ENCODE measurements around the gene PUM1.

The PUM1 gene

DNA sequence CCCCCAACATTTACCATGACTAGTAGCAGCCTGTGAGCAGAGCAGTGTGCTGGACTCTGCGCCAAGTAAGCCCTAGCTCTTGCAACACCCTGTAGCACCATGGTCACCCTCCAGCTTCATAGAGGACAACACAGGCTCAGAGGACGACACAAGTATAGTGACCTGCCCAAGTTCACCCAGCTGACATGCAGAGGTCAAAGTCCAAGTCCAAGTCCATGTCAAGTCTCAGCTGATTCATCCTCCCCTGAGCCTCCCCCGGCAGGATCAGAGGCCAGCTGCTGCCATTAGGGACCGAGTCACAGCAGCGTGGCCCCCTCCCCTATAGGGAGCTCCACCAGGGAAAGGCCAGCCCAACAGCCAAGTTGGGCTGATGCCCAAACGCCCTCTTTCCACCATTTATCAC, 172.8 kb downstream of the PUM1 start:
- DNase-seq (ENCODE audit: low spot score): no peak

DNA sequence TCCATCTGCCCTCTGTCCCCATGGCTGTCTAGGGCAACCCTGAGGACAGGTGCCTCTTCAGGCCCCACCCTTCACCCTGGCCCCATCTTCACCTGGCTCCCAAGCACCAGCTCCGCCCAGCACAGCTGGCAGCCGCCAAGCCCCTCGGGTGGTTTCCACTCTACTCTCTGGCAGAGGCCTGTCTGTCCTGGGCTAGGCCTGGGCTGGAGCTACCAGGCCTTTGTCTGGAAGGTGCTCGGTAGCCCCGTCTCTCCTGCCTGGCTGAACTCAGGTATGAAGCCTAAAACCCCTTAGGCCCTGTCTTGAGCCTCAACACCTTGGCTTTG, 174.3 kb downstream of the PUM1 start:
- DNase-seq (ENCODE audit: low spot score): no peak

DNA sequence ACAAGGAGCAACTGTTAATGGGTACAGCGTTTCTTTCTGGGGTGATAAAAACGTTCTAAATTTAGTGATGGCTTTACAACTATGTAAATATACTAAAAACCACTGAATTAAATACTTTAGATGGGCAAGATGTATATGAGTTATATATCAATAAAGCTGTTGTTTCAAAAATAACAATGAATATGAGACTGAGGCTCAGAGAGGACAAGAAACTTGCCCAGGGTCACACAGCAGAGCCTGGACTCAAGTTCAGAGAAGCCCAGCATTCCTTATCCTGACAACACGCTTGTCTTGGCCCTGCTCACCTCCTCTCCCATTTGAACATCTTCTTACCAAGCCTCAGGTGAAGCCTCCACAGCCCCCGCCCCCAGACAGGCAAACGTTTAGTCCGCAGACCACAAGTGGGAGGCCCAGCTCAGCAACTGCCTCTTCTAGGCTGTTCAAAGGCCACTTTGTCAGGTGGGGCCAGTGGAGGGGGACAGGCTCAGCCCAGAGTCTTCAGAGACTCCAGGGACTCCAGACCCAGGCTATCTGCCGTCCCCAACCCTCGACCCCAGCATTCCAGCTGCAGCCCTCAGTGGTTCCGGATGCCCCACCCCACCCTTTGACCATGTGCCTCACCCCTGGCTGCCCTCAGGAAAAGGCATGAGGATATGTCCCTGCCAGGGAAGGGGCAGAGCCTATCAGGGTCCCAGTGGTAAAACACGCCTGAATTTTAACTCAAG, 174.9 kb downstream of the PUM1 start:
- DNase-seq (ENCODE audit: low spot score): no peak

DNA sequence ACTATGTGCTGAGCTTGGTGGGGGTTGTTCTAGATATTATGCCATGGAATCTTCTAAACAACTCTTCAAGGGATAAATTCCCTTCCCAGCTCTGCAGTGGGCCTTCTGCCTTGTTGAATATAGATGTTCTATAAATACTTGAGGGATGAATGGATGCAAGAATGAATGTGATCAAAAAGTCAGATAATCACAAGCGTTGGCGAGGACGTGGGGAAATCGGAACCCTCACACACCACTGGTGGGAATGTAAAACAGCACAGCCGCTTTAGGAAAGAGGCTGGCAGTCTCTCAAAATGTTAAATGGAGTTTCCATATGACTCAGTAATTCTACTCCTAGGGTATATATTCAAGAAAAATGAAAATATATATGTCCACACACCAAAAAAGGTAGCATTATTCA, 176.0 kb downstream of the PUM1 start:
- DNase-seq (ENCODE audit: low spot score): no peak

DNA sequence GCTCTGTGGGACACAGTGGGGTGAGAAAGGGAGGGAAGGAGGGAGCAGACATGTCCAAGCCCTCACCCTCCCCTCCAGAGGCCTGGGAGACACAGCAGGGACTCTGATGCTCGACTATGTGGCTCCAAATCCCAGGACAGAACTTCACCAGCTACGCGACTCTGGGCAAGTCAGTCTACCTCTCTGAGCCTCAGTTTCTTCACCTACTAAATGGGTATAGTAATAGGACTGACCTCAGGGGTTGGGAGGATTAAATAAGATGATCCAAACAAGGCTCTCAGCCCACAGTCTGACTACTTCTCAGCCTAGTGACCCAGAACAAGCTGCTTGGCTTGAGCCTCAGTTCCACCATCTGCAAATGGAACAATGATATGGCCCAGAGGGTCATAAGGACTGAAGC, 176.5 kb downstream of the PUM1 start:
- no peak for DNase-seq (ENCODE audit: low spot score)

DNA sequence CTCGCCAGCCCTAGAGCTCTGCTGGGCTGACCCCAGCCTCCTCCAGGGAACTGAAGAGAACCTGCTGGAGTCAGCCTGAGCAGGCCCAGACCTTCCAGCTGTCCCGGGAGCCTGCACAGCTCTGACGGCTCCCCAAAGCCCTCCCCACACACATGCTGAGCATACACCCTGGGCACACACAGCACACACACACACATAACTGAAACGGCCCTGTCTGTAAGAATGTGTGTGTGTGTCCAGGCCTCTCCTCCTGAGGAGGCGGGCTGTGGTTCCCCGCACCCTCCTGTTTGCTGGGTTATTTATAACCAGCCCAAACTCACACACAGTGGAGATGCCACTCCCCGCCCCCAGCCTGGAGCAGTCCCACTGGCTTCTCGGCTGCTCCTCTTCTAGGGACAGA, 177.1 kb downstream of the PUM1 start:
- DNase-seq (ENCODE audit: low spot score): no peak

DNA sequence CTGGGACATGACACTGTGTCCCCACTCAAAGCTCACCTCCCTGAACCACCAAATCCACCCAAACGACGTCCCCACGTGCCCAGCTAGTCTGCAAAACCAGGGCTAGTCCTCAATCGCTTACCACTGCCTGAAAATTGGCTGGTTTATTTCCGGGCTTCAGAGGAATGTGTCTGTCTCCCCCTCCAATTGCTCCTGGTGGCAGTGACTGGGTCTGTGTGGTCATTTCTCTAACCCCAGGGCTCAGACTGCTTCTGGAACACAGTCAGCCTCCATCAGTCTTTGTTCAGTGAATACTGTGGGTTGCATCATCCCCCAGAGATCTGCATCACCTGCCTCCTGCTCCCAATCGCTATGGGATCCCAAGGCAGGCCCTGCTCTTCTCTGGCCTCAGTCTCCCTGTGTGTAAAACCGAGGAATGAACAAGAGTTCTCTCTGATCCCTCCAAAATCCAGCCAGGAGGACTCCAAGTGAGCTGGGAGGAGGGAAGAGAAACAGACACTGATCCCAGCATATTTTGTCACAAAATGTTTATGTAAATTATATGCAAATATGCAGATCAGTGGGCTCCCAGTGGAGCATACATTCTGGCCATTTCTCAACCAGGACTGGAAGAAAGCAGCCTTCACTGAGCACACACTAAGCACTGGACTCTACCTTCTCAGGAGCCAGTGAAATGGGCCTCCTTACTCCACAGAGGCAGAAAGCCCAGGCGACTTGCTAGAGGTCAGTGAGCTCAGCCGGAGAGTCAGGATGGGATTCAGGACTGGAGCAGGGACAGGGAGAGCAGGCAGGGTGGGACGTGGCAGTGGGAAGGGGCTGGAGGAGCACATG, 177.8 kb downstream of the PUM1 start:
- DNase-seq (ENCODE audit: low spot score): no peak

DNA sequence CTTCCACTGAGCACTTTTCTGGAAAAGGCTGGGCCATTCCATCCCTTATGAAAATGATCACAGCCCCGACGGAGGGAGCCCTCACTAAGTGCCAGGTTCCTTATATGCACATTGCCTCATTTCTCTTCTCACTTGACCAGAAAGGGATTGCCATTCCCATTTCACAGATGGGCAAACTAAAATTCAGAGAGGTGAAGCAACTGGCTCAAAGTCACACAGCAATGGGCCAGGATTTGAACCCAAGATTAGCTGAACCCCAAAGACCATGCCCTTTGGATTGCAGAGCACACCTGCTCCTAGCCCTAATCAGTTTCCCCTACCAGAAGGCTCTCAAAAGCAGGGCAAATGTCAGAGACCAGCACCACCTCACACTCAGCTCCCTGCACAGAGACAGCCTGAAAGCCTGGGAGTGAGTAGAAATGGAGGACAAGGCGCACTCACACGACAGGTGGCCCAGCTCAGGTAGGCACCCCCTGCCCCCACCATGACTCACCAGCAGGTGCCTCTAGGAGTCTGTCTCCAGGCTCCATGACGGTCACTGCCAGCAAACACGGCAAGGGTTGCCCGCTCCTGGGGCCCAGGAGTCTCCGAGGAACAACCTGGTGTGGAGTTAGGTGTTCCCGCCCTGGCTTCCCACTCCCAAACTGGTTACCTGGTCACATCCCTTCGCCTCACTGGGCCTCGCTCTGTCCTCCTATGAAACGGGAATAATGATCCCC, 178.6 kb downstream of the PUM1 start:
- DNase-seq (ENCODE audit: low spot score): no peak

DNA sequence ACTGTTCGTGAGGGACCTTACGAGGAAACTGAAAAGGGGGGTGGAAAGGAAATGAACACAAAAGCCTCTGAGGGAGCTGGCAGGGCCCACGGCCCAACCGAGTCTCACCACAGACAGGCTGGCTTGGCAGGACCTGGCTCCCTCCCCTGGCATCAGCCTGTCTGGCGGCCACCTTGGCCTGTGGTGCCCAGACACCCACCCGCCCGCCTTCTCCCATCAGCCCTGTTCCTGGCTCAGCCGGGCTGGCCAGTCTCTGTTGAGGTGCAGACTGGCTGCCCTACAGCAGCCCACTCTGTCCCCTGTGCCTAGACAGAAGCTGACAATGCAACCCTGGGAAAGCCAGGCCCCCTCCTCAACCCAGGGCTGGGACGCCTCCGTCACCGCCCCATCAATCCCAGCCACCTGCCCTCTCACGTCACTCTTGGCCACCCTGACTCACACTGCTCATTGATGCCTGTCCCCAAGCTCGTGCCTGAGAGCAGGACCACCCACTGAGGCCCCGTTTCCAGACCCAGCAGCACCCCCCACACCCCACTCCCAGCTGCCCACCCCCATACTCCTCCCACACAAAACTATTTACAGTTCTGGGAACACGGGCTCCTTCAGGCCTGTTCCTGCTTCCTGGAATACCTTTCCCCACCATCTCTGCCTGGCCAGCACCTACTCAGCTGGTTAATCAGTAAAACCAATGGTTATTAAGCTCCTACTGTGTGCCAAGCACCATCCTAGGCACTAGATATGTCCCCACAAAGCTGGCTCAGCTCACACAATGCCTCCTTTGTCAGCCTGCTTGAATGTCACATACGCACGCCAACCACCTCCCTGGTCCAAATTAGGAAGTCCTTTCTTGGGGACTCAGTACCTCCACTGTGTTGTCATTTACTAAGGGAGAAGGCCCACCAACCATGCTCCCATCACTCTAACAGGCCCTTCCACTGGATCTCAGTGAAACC, 179.7 kb downstream of the PUM1 start:
- no peak for DNase-seq (ENCODE audit: low spot score)

DNA sequence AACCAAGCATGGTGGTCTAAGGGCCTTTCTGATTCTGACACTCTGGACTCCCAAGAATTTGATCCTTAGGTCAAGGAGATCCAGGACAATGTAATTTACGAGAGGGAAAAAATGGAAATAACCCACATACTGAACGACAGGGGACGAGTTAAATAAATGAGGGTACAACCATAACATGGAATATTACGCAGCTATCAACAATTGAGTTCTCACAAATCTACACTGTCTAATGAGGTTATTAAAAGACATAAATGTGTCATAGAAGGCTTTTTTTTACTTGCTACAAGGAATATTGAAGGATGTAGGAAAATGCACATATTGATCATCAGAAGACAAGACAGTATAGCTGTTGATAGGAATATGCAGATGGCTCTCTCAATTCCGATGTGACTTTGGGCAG, 180.8 kb downstream of the PUM1 start:
- no peak for DNase-seq (ENCODE audit: low spot score)

DNA sequence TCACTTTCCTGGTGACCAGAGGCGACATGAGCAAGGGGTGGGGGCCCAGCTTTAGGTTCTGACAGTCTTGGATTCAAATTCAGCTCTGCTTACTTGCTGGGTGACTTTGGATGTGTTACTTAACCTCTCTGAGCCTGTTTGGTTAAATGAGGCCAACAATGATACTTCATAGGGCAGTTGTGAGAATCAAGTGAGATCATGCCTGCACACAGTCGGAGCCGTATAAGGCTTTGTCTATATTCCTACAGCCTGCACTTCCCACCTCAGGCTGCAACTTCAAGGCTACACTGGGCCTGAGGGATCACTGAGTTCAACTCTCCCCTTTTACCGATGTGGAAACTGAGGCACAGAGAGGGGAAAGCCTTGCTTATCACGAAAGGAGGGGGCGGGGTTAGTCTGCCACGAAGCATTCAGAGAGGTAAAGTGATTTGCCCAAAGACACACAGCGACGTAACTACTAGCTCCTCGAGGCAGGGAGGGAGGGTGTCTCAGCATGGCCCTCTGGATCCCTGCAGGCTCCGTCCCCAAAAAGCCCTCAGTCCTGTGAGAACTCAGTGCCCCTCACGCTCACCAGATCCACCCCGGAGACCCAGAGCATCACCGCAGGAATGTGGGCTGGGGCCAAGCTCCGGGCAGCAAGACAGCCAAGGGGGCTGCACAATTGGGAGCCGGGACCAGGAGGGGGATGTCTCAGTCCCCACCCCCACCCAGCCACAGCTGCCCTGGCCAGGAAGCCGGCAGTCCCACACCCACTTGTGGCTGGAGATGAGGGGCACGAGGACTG, 181.9 kb downstream of the PUM1 start:
- no peak for DNase-seq (ENCODE audit: low spot score)

DNA sequence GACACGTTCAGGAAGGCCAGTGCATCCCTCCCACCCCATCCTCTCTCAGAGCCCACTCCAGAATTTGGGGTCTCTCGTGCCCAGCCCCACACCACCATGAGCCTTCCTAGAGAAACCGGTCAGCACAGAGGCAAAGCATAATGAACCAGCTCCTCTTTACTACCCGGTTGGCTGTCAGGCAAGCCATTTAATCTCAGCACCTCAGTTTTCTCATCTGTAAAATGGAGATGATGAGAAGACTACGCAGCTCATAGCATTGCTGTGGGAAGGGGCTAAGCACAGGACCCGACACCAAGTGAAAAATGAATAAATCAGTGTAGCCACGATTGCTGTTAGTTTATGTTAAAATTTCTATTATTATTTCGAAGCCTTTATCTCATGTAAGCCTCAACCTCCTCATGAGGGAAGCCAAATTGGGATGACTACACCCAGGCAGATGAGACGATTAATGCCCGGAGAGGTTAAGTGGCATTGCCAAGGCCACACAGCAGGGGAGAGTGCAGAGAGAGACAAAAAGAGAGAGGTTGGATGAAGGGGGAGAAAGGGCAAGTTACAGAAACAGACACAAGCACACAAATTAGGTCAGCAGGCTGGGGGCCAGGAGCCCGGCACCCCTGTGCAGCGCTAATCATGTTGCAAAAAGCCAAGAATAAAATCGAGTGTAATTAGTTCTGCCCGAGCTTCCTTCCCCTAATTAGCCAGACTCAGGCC, 182.7 kb downstream of the PUM1 start:
- no peak for DNase-seq (ENCODE audit: low spot score)

All from CD4-positive, alpha-beta T cell treated with Interleukin-15 for 4 hours (primary cell).